IMR-90 (cell line): ENCODE results near the gene CSAD. TPM values are rescaled to one million over a fixed set of nuclear protein-coding genes. Genes with fewer than 3 reads are reported as not detected.

ENCODE experiments used
- ATAC-seq: fragments of 200-7000 bp; cut with Tn5 transposase; 2 replicates; pipeline ENCODE4 v1.9.1; 2020; ENCODE audit warnings: low read depth, mild to moderate bottlenecking, moderate library complexity
- BruUV-seq: library from RNA; stranded (reverse); fragments of 400-500 nt; replicated peaks from 2 replicates; lab custom pipeline; 2021; lab: Mats Ljungman, UMichigan
- CTCF ChIA-PET: fragments of 300-600 bp; formaldehyde crosslinking; extraction: SDS; loops from one replicate; lab custom pipeline; 2021; ENCODE audit warnings: antibody characterized with exemption; lab: Yijun Ruan, JAX
- POLR2A ChIA-PET: fragments of 300-600 bp; sonication (Branson Sonifier 250); formaldehyde crosslinking; loops from one replicate; lab custom pipeline; 2022; ENCODE audit warnings: antibody characterized with exemption; ENCODE audit not compliant: unreplicated experiment; lab: Charles Lee
- DNase-seq: peaks from one replicate; pipeline ENCODE4 v3.0.0; 2013
- H2AFZ ChIP-seq: replicated peaks from 2 replicates; pipeline ENCODE3; 2013; ENCODE audit warnings: low read length, mild to moderate bottlenecking; ENCODE audit not compliant: poor library complexity
- H2AK5ac ChIP-seq: 2 replicates; pipeline ENCODE4 v1.6.1; 2013; ENCODE audit warnings: low read depth, low read length, inconsistent platforms
- H2AK9ac ChIP-seq: replicated peaks from 2 replicates; pipeline ENCODE3; 2013; ENCODE audit warnings: mild to moderate bottlenecking, low read depth, low read length, moderate library complexity; ENCODE audit not compliant: poor library complexity
- H2BK120ac ChIP-seq: 2 replicates; pipeline ENCODE4 v1.6.1; 2013; ENCODE audit warnings: low read depth, low read length, inconsistent platforms
- H2BK15ac ChIP-seq: 3 replicates; pipeline ENCODE4 v1.6.1; 2013; ENCODE audit warnings: low read depth, low read length, inconsistent platforms
- H2BK20ac ChIP-seq: 2 replicates; pipeline ENCODE4 v1.6.1; 2013; ENCODE audit warnings: low read depth, mild to moderate bottlenecking, inconsistent platforms, low read length, moderate library complexity
- H2BK5ac ChIP-seq: 2 replicates; pipeline ENCODE4 v1.6.1; 2013; ENCODE audit warnings: mild to moderate bottlenecking, low read depth, low read length, inconsistent platforms; ENCODE audit not compliant: poor library complexity, severe bottlenecking
- H3K14ac ChIP-seq: replicated peaks from 2 replicates; pipeline ENCODE4 v1.6.1; 2013; ENCODE audit warnings: low read depth, low read length, inconsistent platforms
- H3K18ac ChIP-seq: 2 replicates; pipeline ENCODE4 v1.6.1; 2013; ENCODE audit warnings: low read depth, low read length, control low read depth
- H3K23ac ChIP-seq: 2 replicates; pipeline ENCODE4 v1.6.1; 2013; ENCODE audit warnings: low read depth, low read length, inconsistent platforms
- H3K27ac ChIP-seq: 2 replicates; pipeline ENCODE4 v1.5.1; 2013; ENCODE audit warnings: mild to moderate bottlenecking, control low read depth, low read length; ENCODE audit not compliant: insufficient read depth
- H3K27me3 ChIP-seq: 2 replicates; pipeline ENCODE4 v1.6.1; 2013; ENCODE audit warnings: low read length; ENCODE audit not compliant: control insufficient read depth, insufficient read depth
- H3K36me3 ChIP-seq: 2 replicates; pipeline ENCODE4 v1.6.1; 2013; ENCODE audit warnings: low read length, mixed read lengths; ENCODE audit not compliant: control insufficient read depth, insufficient read depth
- H3K4ac ChIP-seq: 2 replicates; pipeline ENCODE4 v1.6.1; 2013; ENCODE audit warnings: low read depth, low read length, inconsistent platforms
- H3K4me1 ChIP-seq: 2 replicates; pipeline ENCODE4 v1.6.1; 2013; ENCODE audit warnings: low read length, mixed read lengths; ENCODE audit not compliant: control insufficient read depth, insufficient read depth
- H3K4me2 ChIP-seq: 2 replicates; pipeline ENCODE4 v1.6.1; 2013; ENCODE audit warnings: low read depth, mild to moderate bottlenecking, control low read depth, low read length, moderate library complexity
- H3K4me3 ChIP-seq: 2 replicates; pipeline ENCODE4 v1.5.1; 2013; ENCODE audit warnings: low read depth, mild to moderate bottlenecking, control low read depth, low read length, moderate library complexity; ENCODE audit not compliant: insufficient read depth
- H3K56ac ChIP-seq: 2 replicates; pipeline ENCODE4 v1.6.1; 2013; ENCODE audit warnings: low read length, inconsistent platforms; ENCODE audit not compliant: insufficient read depth; ENCODE audit errors: extremely low read depth
- H3K79me1 ChIP-seq, 2 experiments: 2 replicates each; pipeline ENCODE4 v1.6.1; 2013; ENCODE audit warnings: low read length in 2 of 2, inconsistent platforms in 1 of 2, low read depth in 1 of 2
- H3K9ac ChIP-seq: 2 replicates; pipeline ENCODE4 v1.6.1; 2013; ENCODE audit warnings: low read depth, low read length, control low read depth
- H3K9me1 ChIP-seq: 2 replicates; pipeline ENCODE4 v1.6.1; 2013; ENCODE audit warnings: low read length, inconsistent platforms; ENCODE audit not compliant: insufficient read depth
- H3K9me3 ChIP-seq: 2 replicates; pipeline ENCODE4 v1.6.1; 2013; ENCODE audit warnings: low read length; ENCODE audit not compliant: control insufficient read depth, insufficient read depth
- H4K20me1 ChIP-seq: 2 replicates; pipeline ENCODE4 v1.6.1; 2013; ENCODE audit warnings: low read length, inconsistent platforms; ENCODE audit not compliant: insufficient read depth
- H4K5ac ChIP-seq: 2 replicates; pipeline ENCODE4 v1.6.1; 2013; ENCODE audit warnings: mild to moderate bottlenecking, low read depth, low read length, control low read depth
- H4K8ac ChIP-seq, 2 experiments: 2 replicates each; pipeline ENCODE4 v1.6.1; 2013; ENCODE audit warnings: low read depth in 2 of 2, low read length in 2 of 2, control low read depth in 1 of 2, inconsistent platforms in 1 of 2
- H4K91ac ChIP-seq: 2 replicates; pipeline ENCODE4 v1.6.1; 2013; ENCODE audit warnings: low read depth, low read length, inconsistent platforms; ENCODE audit not compliant: insufficient read depth
- BHLHE40 ChIP-seq: fragments of 150-350 bp; IDR thresholded peaks from 2 replicates; pipeline ENCODE4 v1.6.1; 2016; ENCODE audit warnings: mild to moderate bottlenecking, low read depth, low read length
- CEBPB ChIP-seq: IDR thresholded peaks from 2 replicates; pipeline ENCODE4 v1.6.1; 2012; ENCODE audit warnings: low read depth, low read length, improper control_type of control experiment
- CHD1 ChIP-seq: IDR thresholded peaks from 2 replicates; pipeline ENCODE4 v1.6.1; 2012; ENCODE audit warnings: low read depth, low read length, improper control_type of control experiment
- FOS ChIP-seq: fragments of 150-350 bp; IDR thresholded peaks from 2 replicates; pipeline ENCODE4 v1.6.1; 2016; ENCODE audit warnings: low read depth, low read length
- MAFK ChIP-seq: IDR thresholded peaks from 2 replicates; pipeline ENCODE4 v1.6.1; 2012; ENCODE audit warnings: low read depth, low read length, improper control_type of control experiment
- MAZ ChIP-seq: IDR thresholded peaks from 2 replicates; pipeline ENCODE4 v1.6.1; 2012; ENCODE audit warnings: low read depth, mild to moderate bottlenecking, low read length, improper control_type of control experiment, moderate library complexity, borderline replicate concordance
- MXI1 ChIP-seq: IDR thresholded peaks from 2 replicates; pipeline ENCODE4 v1.6.1; 2012; ENCODE audit warnings: low read depth, mild to moderate bottlenecking, low read length, moderate library complexity, borderline replicate concordance
- NFE2L2 ChIP-seq: fragments of 150-350 bp; IDR thresholded peaks from 2 replicates; pipeline ENCODE4 v1.6.1; 2016; ENCODE audit warnings: low read depth, mild to moderate bottlenecking, low read length
- POLR2A ChIP-seq: IDR thresholded peaks from 2 replicates; pipeline ENCODE4 v1.6.1; 2012; ENCODE audit warnings: mild to moderate bottlenecking, low read depth, low read length
- RAD21 ChIP-seq: IDR thresholded peaks from 2 replicates; pipeline ENCODE4 v1.6.1; 2012; ENCODE audit warnings: low read length, improper control_type of control experiment
- RCOR1 ChIP-seq: IDR thresholded peaks from 2 replicates; pipeline ENCODE4 v1.6.1; 2012; ENCODE audit warnings: mild to moderate bottlenecking, low read length, improper control_type of control experiment; ENCODE audit not compliant: insufficient replicate concordance
- RFX5 ChIP-seq: IDR thresholded peaks from 2 replicates; pipeline ENCODE4 v1.8.0; 2012; ENCODE audit warnings: low read depth, mild to moderate bottlenecking, low read length, moderate library complexity
- SMC3 ChIP-seq: fragments of 150-350 bp; IDR thresholded peaks from 2 replicates; pipeline ENCODE4 v1.6.1; 2016; ENCODE audit warnings: low read depth, mild to moderate bottlenecking, antibody characterized with exemption, low read length, moderate library complexity
- WGBS, 2 experiments: methylation state at CpG; one replicate each; pipeline versions ENCODE4 v1.1.5 to v1.1.7; 2013; ENCODE audit warnings: missing lambda C conversion rate in 2 of 2; ENCODE audit not compliant: insufficient read length in 1 of 2; ENCODE audit errors: extremely low coverage in 2 of 2; 5-methylcytosine and 5-hydroxymethylcytosine counted together
- dilution Hi-C: fragments of 300-500 bp; cut with HindIII; formaldehyde crosslinking; loops from one replicate; pipeline ENCODE4 v1.14.3; 2018; ENCODE audit warnings: low sequenced_read_pairs; ENCODE audit not compliant: unreplicated experiment
- in situ Hi-C: fragments of 300-500 bp; cut with MboI; formaldehyde crosslinking; loops from 3 replicates; pipeline ENCODE4 v1.14.3; 2019; ENCODE audit warnings: low sequenced_read_pairs, inconsistent platforms, mixed read lengths
- intact Hi-C: fragments of 100-400 bp; cut with micrococcal nuclease; formaldehyde crosslinking; loops from 2 replicates; pipeline ENCODE4 v1.10.0; 2022
- polyA plus RNA-seq, 3 experiments: library from polyadenylated mRNA; depleted of rRNA; stranded (reverse); fragments of >200 nt; gene quantifications; 2 replicates each; pipeline ENCODE4 v1.2.3, GENCODE V29; 2012; ENCODE audit warnings: low replicate concordance in 1 of 3
- total RNA-seq: library from RNA; depleted of rRNA; stranded (reverse); fragments of >200 nt; gene quantifications from 2 replicates; pipeline ENCODE4 v1.2.3, GENCODE V29; 2012
- TF ChIP-seq, protein P1 (sequence below): conservative IDR thresholded peaks from 2 replicates; pipeline ENCODE4 v1.5.1; 2012; ENCODE audit warnings: mild to moderate bottlenecking, low read depth, low read length, improper control_type of control experiment
- TF ChIP-seq, protein P2 (sequence below): fragments of 150-350 bp; IDR thresholded peaks from 2 replicates; pipeline ENCODE4 v1.6.1; 2017; ENCODE audit warnings: mild to moderate bottlenecking, antibody characterized with exemption, low read length, low read depth
- TF ChIP-seq, protein P3 (sequence below): fragments of 150-350 bp; IDR thresholded peaks from 2 replicates; pipeline ENCODE4 v1.6.1; 2016; ENCODE audit warnings: low read depth, mild to moderate bottlenecking, low read length, moderate library complexity, borderline replicate concordance

CSAD gene
- total and polyA plus RNA-seq, 2 of the 4 experiments (the other 2 are of a cell fraction): 5.4 to 45.6 TPM

DNA sequence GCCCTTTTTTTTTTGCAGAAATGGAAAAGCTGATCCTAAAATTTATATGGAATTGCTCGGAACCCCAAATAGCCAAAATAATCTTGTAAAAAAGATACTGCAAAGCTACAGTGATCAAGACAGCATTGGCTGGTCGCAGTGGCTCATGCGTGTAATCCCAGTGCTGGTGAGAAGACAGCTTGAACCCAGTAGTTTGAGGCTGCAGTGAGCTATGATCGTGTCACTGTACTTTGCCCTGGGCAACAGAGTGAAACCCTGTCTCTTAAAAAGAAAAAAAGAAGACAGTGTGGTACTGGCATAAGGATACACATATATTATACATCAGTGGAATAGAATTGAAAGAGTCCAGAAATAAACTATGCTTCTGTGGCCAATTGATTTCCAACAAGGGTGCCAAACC is 20.9 kb upstream of the CSAD start:
- DNase-seq (no peak), ATAC-seq (no peak)
- Histone ChIP-seq H2AK5ac (no peak overlapping the region), H2BK20ac (no peak overlapping the region), H3K18ac (no peak overlapping the region), H3K27me3 (peaks cover 2% of the 10 kb centered on the region; the same call in 1 of the 2 replicates), H2AK9ac (no peak overlapping the region), H3K56ac (no peak overlapping the region), H3K9me3 (no peaks in the 10 kb centered on the region), H3K14ac (no peak overlapping the region), H3K4me2 (no peak overlapping the region), H2BK15ac (no peak overlapping the region), H3K79me1 (no peaks in the 10 kb centered on the region), H2BK120ac (no peak overlapping the region), H4K5ac (no peak overlapping the region), H3K4me3 (no peak overlapping the region), H3K36me3 (no peaks in the 10 kb centered on the region), H4K20me1 (no peaks in the 10 kb centered on the region), H2AFZ (no peak overlapping the region), H3K4me1 (peaks cover 7% of the 10 kb centered on the region), H3K23ac (no peak overlapping the region), H4K91ac (no peak overlapping the region), H3K27ac (no peak overlapping the region), H3K9ac (no peak overlapping the region), H3K9me1 (peaks cover 11% of the 10 kb centered on the region), H3K4ac (no peak overlapping the region), H4K8ac (no peak overlapping the region), H2BK5ac (no peak overlapping the region)
- CTCF ChIA-PET: interaction anchor here (0.7 to 1.6 kb wide), 3 partner anchors 12 to 97 kb away, joined by 3 to 4 read pairs (median 3); partner anchors contain the start of gene MYG1
- POLR2A ChIA-PET: no interaction called here
- dilution Hi-C loops: no loop called here
- intact Hi-C loops: no loop called here
- no CpG with 5 or more reads among the region's 4 CpGs for WGBS, 2 experiments
- TF ChIP-seq RAD21 (no peak), RCOR1 (no peak), MAZ (no peak), RFX5 (no peak), SMC3 (no peak), POLR2A (no peak), CEBPB (no peak), MAFK (no peak), FOS (no peak), MXI1 (no peak), NFE2L2 (no peak), BHLHE40 (no peak), CHD1 (no peak)
- TF ChIP-seq, protein P1, sequence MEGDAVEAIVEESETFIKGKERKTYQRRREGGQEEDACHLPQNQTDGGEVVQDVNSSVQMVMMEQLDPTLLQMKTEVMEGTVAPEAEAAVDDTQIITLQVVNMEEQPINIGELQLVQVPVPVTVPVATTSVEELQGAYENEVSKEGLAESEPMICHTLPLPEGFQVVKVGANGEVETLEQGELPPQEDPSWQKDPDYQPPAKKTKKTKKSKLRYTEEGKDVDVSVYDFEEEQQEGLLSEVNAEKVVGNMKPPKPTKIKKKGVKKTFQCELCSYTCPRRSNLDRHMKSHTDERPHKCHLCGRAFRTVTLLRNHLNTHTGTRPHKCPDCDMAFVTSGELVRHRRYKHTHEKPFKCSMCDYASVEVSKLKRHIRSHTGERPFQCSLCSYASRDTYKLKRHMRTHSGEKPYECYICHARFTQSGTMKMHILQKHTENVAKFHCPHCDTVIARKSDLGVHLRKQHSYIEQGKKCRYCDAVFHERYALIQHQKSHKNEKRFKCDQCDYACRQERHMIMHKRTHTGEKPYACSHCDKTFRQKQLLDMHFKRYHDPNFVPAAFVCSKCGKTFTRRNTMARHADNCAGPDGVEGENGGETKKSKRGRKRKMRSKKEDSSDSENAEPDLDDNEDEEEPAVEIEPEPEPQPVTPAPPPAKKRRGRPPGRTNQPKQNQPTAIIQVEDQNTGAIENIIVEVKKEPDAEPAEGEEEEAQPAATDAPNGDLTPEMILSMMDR: no peak
- TF ChIP-seq, protein P2, sequence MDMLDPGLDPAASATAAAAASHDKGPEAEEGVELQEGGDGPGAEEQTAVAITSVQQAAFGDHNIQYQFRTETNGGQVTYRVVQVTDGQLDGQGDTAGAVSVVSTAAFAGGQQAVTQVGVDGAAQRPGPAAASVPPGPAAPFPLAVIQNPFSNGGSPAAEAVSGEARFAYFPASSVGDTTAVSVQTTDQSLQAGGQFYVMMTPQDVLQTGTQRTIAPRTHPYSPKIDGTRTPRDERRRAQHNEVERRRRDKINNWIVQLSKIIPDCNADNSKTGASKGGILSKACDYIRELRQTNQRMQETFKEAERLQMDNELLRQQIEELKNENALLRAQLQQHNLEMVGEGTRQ: no peak
- TF ChIP-seq, protein P3, sequence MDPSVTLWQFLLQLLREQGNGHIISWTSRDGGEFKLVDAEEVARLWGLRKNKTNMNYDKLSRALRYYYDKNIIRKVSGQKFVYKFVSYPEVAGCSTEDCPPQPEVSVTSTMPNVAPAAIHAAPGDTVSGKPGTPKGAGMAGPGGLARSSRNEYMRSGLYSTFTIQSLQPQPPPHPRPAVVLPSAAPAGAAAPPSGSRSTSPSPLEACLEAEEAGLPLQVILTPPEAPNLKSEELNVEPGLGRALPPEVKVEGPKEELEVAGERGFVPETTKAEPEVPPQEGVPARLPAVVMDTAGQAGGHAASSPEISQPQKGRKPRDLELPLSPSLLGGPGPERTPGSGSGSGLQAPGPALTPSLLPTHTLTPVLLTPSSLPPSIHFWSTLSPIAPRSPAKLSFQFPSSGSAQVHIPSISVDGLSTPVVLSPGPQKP: no peak
- in situ Hi-C loops: no loop called here
- BruUV-seq: no TSS peak
